HG03432 (cell line): ENCODE data around the gene LZIC.

Experiments used
- ATAC-seq: cut with Tn5 transposase; IDR thresholded peaks from one replicate; pipeline ENCODE4 v1.9.1; 2021; ENCODE audit warnings: mild to moderate bottlenecking, moderate library complexity; ENCODE audit not compliant: unreplicated experiment

The LZIC gene

DNA sequence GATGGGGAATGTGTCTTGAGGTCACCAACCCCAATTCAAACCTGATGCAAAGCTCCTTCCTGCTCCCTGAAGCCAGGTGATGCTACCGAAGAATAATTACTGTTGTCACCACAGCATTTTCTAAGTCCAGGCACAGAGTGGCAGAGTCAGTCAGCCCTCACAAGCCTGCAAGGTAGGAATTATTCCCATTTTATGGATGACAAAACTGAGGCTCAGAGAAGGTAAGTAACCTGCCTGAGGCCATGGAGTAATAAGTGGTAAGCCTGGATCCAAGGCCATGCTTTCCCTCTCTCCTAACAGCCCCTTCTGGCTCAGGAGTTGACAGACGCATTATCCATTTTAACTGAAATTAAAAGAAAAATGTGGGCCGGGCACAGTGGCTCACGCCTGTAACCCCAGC is 56.1 kb downstream of the LZIC start:
- no peak for ATAC-seq

GRCh38 chr1:9886092-9886742 is 57.0 kb downstream of the LZIC start:
- no peak for ATAC-seq

DNA sequence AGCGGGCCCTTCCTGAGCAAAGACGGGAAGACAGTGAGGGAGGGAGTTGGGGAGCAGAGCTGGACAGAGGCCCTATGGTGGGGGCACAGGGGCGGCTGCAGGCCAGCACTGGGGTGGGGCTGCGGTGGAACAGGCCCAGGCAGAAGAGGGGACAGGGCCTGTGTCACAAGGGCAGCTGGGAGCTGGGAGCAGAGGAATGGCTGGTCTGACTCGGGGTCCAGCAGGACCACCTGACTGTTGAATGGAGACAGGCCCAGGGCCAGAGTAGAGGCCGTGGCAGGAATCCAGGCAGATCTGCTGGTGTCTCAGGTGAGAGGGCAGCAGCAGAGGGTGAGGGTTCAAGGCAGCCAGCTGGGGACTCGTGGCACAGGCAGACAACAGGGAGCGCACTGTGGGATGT is 58.4 kb downstream of the LZIC start:
- ATAC-seq, result no peak

DNA sequence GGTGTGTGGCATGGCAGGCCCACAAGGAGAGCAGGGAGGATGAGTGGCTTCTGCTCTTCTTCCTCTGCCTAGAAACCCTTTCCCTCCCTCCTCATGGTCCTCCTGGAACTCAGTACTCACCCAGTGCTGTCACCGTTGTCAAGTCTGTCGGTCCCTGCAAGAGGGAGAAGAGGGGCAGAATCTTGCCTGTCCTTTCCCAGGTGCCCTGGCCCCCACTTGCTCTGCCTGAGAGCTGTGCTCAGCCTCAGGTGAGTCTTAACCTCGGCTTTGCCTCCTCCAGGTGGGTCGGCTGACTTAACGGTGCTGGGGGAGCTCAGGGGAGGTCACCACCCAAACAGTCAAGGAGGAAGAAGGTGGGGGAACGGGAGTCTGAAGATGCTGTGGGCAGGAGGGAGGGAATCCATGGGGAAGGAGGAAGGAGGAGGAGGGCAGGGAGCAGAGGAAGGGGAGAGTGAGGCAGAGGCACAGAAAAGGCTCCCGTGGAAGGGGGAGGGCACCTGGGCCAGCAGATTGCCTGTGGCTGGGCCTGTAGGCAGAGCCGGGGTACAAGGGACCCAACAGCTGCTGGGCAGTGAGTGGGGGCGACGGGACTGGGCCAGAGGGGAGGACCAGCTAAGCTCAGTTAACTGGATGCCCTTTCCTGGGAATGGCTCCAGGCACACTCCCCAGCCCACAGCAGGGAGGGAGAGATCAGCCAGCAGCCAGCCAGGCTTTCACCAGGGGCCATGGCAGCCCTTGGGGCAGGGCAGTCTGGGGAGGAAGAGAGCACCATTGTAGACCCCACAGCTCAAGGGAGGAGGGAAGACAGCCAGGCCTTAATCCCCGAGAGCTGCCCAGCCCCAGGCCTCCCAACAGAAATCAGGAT is 59.4 kb downstream of the LZIC start:
- no peak for ATAC-seq

GRCh38 chr1:9882945-9883303 is 60.3 kb downstream of the LZIC start:
- no peak for ATAC-seq

DNA sequence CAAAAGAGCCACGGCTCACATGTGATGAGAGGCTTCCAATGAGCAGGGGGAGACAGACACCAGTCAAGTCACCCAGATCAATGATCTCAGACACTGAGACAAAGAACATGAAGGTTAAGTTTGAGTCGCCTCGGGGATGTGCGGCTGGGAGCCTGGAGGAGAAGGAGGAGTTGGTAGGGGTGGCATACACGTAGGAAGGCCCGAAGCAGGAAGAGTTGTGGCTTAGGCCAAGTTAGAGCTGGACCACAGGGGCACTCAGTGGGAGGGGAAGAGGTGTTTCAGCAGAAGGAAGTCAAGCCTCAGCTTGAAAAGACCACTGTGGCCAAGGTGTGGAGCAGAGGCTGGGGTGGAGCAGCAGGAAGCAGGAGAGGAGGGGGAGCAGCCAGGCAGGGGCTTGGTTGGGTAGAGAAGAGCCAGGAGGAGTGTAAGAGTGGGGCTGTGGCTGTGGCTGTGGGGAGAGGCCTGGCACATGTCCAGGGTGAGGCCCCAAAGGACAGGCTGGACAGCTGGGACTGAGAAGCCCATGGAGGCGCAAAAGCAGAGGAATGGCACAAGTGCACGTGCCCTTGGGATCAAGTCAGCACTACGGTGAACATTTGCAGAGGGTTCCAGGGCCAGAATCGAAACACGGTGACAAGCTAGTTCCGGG is 60.8 kb downstream of the LZIC start:
- no peak for ATAC-seq

GRCh38 chr1:9881838-9882249 is 61.3 kb downstream of the LZIC start:
- ATAC-seq, result no peak
